ENCODE data around the gene SNORC. TPM values are rescaled to one million over a fixed set of nuclear protein-coding genes. Genes with fewer than 3 reads are reported as not detected.

Gene SNORC
- total and polyA plus RNA-seq, 2 of the 13 experiments (the other 11 are each of a cell fraction or from before 2014, with no cell fraction given) = 59.1 to 86.1 TPM

DNA sequence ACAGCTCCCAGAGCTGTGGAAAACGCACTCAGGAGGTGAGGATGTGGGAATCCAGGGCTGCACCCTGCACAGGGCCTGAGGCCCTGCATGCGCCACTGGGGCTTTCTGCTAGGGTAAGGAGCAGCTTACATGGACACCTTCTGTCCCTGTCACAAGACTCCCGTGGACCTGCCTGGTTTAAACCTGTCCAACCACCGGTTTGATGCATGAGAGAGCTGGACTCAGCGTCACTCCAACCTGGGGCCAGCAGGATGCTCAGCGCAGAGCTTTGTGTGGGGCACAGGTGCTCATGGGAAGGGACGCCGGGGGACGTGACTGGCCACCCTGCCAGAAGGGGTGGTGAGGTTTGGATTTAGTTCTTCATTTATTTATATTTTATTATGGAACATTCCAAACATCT, 24.2 kb downstream of the SNORC start:
- no TSS peak for BruUV-seq (replicated peaks)

DNA sequence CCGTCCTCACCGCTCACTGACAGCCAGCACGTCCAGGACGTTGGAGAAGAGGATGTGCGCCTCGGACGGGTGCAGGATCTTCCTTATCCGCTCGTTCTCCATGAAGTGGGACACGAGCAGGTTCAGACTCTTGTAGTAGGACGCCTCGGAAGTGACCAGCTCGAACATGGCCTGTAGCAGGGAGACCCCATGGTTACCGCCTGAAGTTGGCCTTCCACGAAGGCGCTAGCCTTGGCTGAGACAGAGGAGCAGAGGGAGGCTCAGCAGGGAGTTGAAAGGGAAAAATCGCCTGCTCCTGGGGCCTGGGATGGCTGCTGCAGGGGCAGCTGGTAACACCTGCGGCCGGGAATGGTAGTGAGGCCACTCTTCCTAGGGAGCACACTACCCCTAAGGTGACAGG, 24.7 kb downstream of the SNORC start:
- Histone ChIP-seq H3K4me1 (ENCODE audit: insufficient read depth, low read length) (no peaks in the 10 kb centered on the region), H3K9ac (ENCODE audit: insufficient read depth, low read depth, low read length) (no peak overlapping the region), H3K36me3 (replicated peaks in 1 of 2; ENCODE audit: control insufficient read depth in 1 of 2, insufficient read depth in 2 of 2, low read length in 2 of 2) (peaks cover 16 to 37% of the 10 kb centered on the region in 2 experiments), H3K27me3 (ENCODE audit: control insufficient read depth in 1 of 2, insufficient read depth in 2 of 2, low read length in 2 of 2) (no peaks in the 10 kb centered on the region), H3K9me3 (ENCODE audit: low read length) (no peaks in the 10 kb centered on the region), H3K27ac (ENCODE audit: extremely low read length, insufficient read depth, low read length) (no peak overlapping the region), H4K20me1 (ENCODE audit: insufficient read depth, low read length) (no peaks in the 10 kb centered on the region), H3K4me3 (replicated peaks in 1 of 3; ENCODE audit: insufficient read depth in 1 of 3, low read depth in 2 of 3, low read length in 3 of 3) (no peak overlapping the region), H3K4me2 (ENCODE audit: low read depth, low read length) (no peak overlapping the region), H2AFZ (ENCODE audit: low read length) (no peak overlapping the region), H3K79me2 (ENCODE audit: insufficient read depth, low read length) (no peaks in the 10 kb centered on the region)
- FAIRE-seq (no peak), ATAC-seq (no peak), DNase-seq (ENCODE audit: low spot score) (no peak)
- ChIA-PET CTCF (ENCODE audit: low intra/inter-chr PET ratio, low total read pairs) (no interaction called here), POLR2A (no interaction called here)
- in situ Hi-C loops (cut with HindIII; ENCODE audit: extremely low pct_ligation_motif_present, low pct_unique_long_range_greater_than_20kb) (no loop called here), intact Hi-C loops (cut with micrococcal nuclease; ENCODE audit: unreplicated experiment) (no loop called here)
- WGBS (ENCODE audit: low lambda C conversion rate) = 95% methylated on average over 19 of the region's 19 CpGs
- BruUV-seq (replicated peaks) = no TSS peak
- TF ChIP-seq, protein P1, sequence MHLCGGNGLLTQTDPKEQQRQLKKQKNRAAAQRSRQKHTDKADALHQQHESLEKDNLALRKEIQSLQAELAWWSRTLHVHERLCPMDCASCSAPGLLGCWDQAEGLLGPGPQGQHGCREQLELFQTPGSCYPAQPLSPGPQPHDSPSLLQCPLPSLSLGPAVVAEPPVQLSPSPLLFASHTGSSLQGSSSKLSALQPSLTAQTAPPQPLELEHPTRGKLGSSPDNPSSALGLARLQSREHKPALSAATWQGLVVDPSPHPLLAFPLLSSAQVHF (CRISPR knock-in tag; IDR thresholded peaks at IDR 0.05) = no peak
- no peak for TF ChIP-seq TRIM24 (CRISPR knock-in tag; IDR thresholded peaks at IDR 0.05)
- no peak for TF ChIP-seq NFYB (CRISPR knock-in tag; IDR thresholded peaks at IDR 0.05)
- TF ChIP-seq KDM5B (CRISPR knock-in tag; IDR thresholded peaks at IDR 0.05; ENCODE audit: borderline replicate concordance) = no peak
- TF ChIP-seq NCOA2 (CRISPR knock-in tag; IDR thresholded peaks at IDR 0.05) = no peak
- TF ChIP-seq BRCA1 (CRISPR knock-in tag; IDR thresholded peaks at IDR 0.05) = no peak
- no peak for TF ChIP-seq ZNF205 (CRISPR knock-in tag; IDR thresholded peaks at IDR 0.05)
- no peak for TF ChIP-seq RBM22 (optimal IDR thresholded peaks at IDR 0.05; ENCODE audit: low read length)
- no peak for TF ChIP-seq HNF4G (IDR thresholded peaks at IDR 0.05; ENCODE audit: borderline replicate concordance, low read depth, low read length)
- no peak for TF ChIP-seq HNF4G (CRISPR knock-in tag; IDR thresholded peaks at IDR 0.05; ENCODE audit: borderline replicate concordance, low read depth)
- no peak for TF ChIP-seq CHCHD3 (CRISPR knock-in tag; IDR thresholded peaks at IDR 0.05)
- no peak for TF ChIP-seq SCMH1 (CRISPR knock-in tag; IDR thresholded peaks at IDR 0.05; ENCODE audit: borderline replicate concordance)
- TF ChIP-seq NCOR1 (IDR thresholded peaks at IDR 0.05; ENCODE audit: borderline replicate concordance, low read length) = no peak
- TF ChIP-seq, protein P2, sequence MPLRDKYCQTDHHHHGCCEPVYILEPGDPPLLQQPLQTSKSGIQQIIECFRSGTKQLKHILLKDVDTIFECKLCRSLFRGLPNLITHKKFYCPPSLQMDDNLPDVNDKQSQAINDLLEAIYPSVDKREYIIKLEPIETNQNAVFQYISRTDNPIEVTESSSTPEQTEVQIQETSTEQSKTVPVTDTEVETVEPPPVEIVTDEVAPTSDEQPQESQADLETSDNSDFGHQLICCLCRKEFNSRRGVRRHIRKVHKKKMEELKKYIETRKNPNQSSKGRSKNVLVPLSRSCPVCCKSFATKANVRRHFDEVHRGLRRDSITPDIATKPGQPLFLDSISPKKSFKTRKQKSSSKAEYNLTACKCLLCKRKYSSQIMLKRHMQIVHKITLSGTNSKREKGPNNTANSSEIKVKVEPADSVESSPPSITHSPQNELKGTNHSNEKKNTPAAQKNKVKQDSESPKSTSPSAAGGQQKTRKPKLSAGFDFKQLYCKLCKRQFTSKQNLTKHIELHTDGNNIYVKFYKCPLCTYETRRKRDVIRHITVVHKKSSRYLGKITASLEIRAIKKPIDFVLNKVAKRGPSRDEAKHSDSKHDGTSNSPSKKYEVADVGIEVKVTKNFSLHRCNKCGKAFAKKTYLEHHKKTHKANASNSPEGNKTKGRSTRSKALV (CRISPR knock-in tag; IDR thresholded peaks at IDR 0.05) = no peak
- TF ChIP-seq HOXA9 (CRISPR knock-in tag; IDR thresholded peaks at IDR 0.05; ENCODE audit: borderline replicate concordance) = no peak
- no peak for TF ChIP-seq ATF7 (IDR thresholded peaks at IDR 0.05)
- TF ChIP-seq ATF7 (CRISPR knock-in tag; IDR thresholded peaks at IDR 0.05) = no peak

More for the DNA sequence above, 24.2 kb downstream of the SNORC start:
- Histone ChIP-seq H2AFZ (ENCODE audit: low read length) (no peak overlapping the region), H3K27ac (ENCODE audit: extremely low read length, insufficient read depth, low read length) (no peak overlapping the region), H3K4me3 (replicated peaks in 1 of 3; ENCODE audit: insufficient read depth in 1 of 3, low read depth in 2 of 3, low read length in 3 of 3) (no peak overlapping the region), H3K36me3 (replicated peaks in 1 of 2; ENCODE audit: control insufficient read depth in 1 of 2, insufficient read depth in 2 of 2, low read length in 2 of 2) (peaks cover 16 to 37% of the 10 kb centered on the region in 2 experiments), H3K79me2 (ENCODE audit: insufficient read depth, low read length) (no peaks in the 10 kb centered on the region), H3K9me3 (ENCODE audit: low read length) (no peaks in the 10 kb centered on the region), H4K20me1 (ENCODE audit: insufficient read depth, low read length) (no peaks in the 10 kb centered on the region), H3K9ac (ENCODE audit: insufficient read depth, low read depth, low read length) (no peak overlapping the region), H3K4me1 (ENCODE audit: insufficient read depth, low read length) (no peaks in the 10 kb centered on the region), H3K27me3 (ENCODE audit: control insufficient read depth in 1 of 2, insufficient read depth in 2 of 2, low read length in 2 of 2) (no peaks in the 10 kb centered on the region), H3K4me2 (ENCODE audit: low read depth, low read length) (no peak overlapping the region)
- WGBS (ENCODE audit: low lambda C conversion rate) = 96% methylated on average over 9 of the region's 9 CpGs
- no peak for FAIRE-seq
- ATAC-seq = no peak
- intact Hi-C loops (cut with micrococcal nuclease; ENCODE audit: unreplicated experiment) = no loop called here
- ChIA-PET CTCF (ENCODE audit: low intra/inter-chr PET ratio, low total read pairs) (no interaction called here), POLR2A (no interaction called here)
- TF ChIP-seq AGO2 (optimal IDR thresholded peaks at IDR 0.05; ENCODE audit: low read depth, low read length) = peak; percentile 4
- TF ChIP-seq CHCHD3 (CRISPR knock-in tag; IDR thresholded peaks at IDR 0.05) = no peak
- no peak for TF ChIP-seq HNF4G (IDR thresholded peaks at IDR 0.05; ENCODE audit: borderline replicate concordance, low read depth, low read length)
- no peak for TF ChIP-seq HNF4G (CRISPR knock-in tag; IDR thresholded peaks at IDR 0.05; ENCODE audit: borderline replicate concordance, low read depth)
- no peak for TF ChIP-seq GFI1 (CRISPR knock-in tag; IDR thresholded peaks at IDR 0.05; ENCODE audit: borderline replicate concordance)
- TF ChIP-seq REXO4 (CRISPR knock-in tag; IDR thresholded peaks at IDR 0.05; ENCODE audit: borderline replicate concordance) = no peak
- no peak for TF ChIP-seq SETDB1 (CRISPR knock-in tag; IDR thresholded peaks at IDR 0.05; ENCODE audit: borderline replicate concordance)
- in situ Hi-C loops (cut with HindIII; ENCODE audit: extremely low pct_ligation_motif_present, low pct_unique_long_range_greater_than_20kb) = no loop called here
- no peak for DNase-seq (ENCODE audit: low spot score)
